ENCODE measurements around the gene KIAA1191.
A peak's percentile ranks its signal among the peaks of the same experiment; 100 is the strongest.
"Not testable (repeated sequence)": the region's sequence is repeated elsewhere in the genome, so short reads cannot be mapped to it uniquely, and the experiment has no call there.

The KIAA1191 gene, protein sequence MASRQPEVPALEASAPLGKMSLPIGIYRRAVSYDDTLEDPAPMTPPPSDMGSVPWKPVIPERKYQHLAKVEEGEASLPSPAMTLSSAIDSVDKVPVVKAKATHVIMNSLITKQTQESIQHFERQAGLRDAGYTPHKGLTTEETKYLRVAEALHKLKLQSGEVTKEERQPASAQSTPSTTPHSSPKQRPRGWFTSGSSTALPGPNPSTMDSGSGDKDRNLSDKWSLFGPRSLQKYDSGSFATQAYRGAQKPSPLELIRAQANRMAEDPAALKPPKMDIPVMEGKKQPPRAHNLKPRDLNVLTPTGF

GRCh38 chr5:176361437-176362232 lies at the start of gene KIAA1191:
TSS of gene KIAA1191 (minus strand) at chr5:176361764. CDS start at chr5:176359508, 2,256 bp downstream.
- DNase-seq: peak; percentile 69

DNA sequence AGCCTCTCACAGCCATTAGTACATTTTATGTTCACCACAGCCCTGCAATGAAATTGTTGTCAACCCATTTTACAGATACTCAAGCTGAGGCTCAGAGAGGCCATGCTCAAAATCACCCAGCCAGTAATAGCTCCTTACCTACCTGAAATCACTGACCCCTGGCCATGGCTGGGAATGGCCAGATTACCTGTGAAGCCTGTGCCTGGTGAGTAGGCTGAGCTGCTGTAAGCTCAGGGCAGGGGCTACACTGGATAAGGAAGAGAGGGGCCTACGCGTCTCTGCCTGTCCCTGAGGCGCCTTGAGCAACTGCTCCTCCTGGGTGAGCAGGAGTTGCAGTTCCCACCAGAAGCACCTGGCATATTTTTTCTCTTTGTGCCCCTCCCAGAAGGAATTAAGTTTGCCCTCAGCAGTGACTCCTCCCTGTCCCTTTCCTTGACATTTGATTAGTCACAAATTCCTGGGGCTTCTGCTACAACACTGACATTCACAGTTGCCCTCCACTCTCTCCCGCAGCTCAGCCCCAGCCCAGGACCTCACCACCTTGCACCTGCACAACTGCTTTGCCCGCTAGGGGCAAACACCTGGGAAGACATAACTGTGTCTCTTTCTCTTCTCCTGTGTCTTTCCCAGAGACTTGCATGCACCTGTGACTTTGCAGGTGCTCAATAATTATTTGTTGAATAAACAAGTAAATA lies 49.1 kb upstream of the KIAA1191 start:
- no peak for DNase-seq

DNA sequence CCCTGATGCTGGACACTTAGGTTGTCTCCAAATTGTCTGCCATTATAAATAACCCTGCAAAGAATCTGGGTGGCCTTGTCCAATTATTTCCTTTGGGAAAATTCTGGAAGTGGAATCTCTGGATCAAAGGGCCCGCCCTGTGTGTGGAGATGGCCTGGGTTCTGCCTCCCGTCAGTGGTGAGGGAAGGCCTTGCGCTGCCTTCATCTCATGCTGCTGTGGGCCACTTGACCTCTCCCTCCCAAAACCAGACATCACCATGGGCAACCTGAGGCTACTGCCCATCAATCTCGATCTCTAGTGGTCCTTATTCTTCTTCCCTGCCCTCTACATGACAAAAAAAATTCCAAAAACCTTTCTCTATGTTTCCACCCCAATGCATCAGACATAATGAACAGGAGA lies 48.2 kb upstream of the KIAA1191 start:
- DNase-seq: no peak

DNA sequence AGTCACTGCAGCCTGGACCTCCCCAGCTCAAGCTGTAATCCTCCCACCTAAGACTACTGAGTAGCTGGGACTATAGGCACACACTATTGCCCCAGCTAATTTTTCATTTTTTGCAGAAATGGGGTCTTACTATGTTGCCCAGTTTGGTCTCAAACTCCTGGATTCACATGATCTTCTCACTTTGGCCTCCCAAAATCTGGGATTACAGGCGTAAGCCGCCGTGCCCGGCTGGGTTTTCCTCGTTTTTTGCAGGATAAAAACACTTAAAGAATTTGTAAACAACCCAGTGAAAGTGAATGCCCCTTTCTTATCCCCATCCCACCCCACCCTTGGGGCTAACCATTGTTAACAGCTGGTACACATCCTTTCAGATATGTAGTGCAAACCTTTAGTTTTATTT lies 47.0 kb upstream of the KIAA1191 start:
- no peak for DNase-seq

DNA sequence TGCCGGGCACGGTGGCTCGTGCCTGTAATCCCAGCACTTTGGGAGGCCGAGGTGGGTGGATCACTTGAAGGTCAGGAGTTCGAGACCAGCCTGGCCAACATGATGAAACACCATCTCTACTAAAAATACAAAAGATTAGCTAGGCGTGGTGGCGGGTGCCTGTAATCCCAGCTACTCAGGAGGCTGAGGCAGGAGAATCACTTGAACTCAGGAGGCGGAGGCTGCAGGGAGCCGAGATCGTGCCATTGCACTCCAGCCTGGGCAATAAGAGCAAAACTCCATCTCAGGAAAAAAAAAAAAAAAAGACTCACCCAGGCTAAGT lies 46.6 kb upstream of the KIAA1191 start:
- DNase-seq: not testable (repeated sequence)

DNA sequence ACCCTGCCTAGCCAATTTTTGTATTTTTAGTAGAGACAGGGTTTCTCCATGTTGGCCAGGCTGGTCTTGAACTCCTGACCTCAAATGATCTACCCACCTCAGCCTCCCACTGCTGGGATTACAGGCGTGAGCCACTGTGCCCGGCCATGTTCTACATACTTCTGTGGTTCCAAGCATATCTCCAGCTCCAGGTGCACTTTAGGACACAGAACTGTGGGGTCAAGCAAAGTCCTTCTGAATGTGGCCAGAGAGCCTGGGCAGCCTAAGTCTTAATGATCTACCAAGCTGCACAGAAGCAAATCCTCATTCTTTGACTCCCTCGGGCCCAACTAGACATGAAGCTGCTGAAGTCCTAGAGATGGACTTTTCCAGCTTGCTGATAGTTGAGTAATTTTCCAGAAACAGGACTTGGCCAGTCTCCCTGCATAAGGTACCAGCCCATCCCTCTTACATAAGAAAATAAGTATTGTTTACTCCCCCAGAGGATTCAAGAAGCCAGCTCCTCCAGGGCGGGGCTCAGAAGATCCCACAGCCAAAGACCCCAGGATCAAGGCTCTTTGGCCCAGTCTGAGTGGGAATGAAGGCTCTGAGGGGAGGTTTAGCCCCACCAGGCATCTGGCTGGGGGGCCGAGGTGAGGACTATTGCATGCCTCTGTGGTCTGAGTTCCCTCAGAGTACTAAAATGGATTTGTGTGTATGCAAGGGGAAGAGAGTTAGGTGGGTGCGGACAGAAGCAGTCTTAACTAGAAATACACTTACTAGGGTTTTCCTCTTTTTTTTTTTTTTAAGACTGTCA lies 46.1 kb upstream of the KIAA1191 start:
- DNase-seq: no peak

DNA sequence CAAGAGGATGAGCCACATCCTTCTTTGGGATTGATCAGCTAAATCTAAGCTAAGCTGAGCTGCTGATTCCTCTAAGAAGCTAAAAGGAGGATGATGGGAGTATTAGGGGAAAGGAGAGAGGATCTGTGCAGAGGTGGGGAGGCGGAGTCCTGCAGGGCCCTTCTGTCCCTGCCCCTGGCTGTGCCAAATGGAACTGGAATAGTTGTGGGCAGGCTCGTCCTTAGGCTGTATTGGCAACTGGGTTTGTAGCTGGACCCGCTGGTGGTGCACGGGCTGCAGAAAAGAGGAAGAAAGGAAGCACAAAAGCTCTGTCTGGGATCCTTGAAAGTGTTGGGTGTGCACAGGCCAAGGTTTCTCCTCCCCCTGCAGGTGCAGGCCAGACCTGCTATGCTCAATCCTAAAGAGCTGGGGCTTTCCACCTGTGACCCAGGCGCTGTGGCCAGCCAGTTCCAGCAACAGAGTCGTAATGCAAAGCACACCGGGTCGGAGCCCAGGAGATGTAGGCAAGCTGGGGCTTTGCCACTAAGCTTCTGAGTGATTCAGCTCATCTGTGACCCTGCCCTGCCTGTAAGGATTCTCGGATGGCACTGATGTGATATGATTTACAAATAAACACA lies 45.0 kb upstream of the KIAA1191 start:
- no peak for DNase-seq

DNA sequence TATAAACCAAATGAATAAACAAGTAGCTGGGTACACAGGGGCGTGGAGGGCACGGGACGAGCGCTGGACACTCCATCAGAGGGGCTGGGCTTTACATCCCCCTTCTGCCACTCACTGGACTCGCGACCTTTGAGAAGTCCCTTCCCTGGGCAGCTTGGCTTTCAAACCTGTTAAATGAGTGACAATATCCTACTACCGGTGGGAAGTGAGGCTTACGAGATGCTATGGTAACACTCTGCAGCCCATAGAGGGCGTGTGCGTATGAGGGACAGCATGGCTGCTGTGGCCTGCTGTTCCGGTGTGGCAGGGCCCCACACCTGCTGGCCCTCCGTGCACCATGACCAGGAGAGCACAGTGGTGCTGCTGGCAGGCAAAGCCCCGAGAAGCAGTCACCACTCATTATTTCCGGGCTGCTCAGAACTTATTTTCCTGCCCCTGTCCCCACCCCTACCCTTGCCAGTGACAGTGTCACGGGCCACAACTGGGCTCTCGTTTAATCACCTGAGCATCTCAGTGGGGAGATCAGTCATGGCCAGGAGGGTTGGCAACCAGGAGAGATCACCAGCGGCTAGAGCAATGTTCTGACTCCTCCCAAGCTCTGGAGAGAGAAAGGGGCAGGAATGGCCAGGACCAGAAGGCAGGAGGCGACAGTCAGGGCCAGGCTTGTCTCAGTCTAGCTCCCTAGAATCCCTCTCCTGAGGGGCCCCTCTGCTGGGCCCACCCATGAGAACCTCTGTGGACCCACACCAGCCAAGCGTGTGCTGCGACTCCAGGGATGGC lies 44.3 kb upstream of the KIAA1191 start:
- DNase-seq: no peak

DNA sequence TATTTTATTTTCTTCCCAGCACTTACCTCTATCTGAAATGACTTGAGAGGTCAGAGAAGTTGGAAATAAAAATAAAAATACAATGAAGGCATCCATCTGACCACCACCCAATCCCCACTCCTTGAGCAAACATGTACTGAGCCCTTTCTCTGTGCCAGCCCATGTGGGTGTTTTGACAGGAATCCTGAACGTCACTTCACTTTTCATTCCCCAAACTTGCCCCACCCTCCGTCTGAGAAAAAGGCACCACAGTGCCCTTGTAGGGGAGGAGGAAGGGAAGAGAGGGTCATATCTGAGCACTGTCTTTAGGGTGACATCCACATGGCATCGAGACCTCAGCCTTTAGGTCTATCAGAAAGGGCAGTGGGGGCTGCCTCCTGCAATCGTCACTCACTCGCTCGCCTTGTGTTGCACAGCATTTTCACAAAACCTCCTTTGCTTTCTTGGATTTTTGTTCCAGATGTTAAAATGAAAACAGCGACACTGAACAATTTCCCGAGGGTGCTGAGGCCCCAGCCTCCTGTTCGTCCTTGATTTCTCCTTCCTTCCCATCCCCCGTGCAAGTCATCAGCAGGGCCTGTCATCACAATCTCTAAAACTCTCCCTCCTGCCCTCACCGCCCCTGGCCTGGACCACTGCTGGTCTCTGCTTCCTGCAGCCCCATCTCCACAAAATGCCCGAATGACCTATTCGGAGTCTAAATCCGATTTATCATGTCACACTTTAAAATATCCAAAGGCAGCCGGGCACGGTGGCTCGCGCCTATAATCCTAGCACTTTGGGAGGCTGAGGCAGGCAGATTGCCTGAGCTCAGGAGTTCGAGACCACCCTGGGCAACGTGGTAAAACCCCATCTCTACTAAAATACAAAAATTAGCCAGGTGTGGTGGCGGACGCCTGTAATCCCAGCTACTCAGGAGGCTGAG lies 40.0 kb upstream of the KIAA1191 start:
- no peak for DNase-seq

DNA sequence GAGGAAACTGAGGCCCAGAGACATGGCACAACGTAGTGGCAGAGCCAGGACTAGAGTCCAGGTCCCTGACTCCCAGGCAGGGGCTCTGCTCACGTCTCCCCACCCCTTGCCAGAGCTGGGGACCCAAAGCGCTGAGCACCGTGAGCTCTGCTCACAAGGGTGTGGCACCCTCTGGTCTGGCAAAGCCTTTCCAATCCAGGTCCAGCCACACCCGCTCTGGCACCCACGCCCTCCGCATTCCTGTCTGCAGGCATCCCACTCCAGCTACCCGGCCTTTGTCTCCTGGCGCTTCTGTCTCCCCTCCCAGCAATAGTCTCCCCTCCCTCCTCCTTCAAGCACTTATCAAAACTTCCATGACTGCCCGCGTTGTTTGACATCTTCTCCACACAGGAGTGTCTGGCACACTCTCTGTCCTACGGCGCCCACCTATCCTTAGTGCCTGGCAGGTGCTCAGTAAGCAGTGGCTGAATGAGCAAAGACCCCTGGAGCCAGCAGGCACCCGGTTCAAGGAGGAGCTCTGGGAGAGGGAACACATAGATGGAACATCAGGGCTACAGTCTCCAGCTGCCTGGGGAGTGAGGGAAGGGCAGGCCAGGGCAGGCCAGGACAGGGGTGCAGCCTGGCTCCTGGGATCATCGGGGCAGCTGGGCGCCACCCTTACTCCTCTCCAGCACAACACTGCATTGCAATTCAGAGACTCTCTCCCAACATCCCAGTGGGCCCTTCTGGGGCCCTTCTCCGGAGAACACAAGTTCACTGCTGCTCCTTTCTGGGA lies 39.0 kb upstream of the KIAA1191 start:
- no peak for DNase-seq

GRCh38 chr5:176397736-176398420 lies 36.3 kb upstream of the KIAA1191 start:
- DNase-seq: no peak

GRCh38 chr5:176396330-176396729 lies 34.8 kb upstream of the KIAA1191 start:
- peak; percentile 10 for DNase-seq

GRCh38 chr5:176394881-176395675 lies 33.5 kb upstream of the KIAA1191 start:
- DNase-seq: no peak

DNA sequence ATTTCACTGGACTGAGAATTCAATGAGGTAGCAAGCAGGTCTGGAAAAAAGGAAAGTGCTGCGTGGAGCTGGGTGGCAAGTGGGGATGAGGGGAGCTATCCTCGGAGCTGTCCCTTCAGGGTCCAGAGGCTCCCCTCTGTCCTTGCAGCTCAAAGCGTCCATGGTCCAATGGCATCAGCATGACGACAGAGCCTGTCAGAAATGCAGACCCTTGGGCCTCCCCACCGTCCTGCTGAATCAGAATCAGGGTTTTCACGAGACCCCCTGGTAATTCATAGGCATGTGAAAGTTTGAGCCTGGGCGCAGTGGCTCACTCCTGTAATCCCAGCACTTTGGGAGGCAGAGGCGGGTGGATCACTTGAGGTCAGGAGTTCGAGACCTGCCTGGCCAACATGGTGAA lies 32.5 kb upstream of the KIAA1191 start:
- DNase-seq: no peak

DNA sequence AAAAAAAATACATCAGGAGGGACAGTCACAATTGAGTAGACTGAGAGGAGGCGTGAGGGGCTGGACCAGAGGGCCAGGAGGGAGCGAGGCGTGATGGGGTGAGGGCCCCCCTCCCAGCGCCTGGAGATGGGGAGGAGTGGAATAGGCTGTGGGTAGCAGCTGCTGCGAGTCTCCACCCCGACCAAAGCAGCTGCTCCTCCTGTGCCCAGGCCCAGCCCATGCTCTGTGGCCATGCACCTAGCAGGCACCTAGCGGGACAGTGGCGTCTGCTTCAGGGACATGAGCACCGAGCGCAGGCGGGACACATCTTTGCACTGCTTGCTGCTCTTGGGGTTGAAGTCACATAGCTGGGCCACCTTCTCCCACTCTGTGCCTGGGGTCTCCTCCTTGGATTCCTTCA lies 31.0 kb upstream of the KIAA1191 start:
- DNase-seq: no peak

- no peak for DNase-seq
Observed at GRCh38 chr5:176391999-176392398, 30.4 kb upstream of the KIAA1191 start.

DNA sequence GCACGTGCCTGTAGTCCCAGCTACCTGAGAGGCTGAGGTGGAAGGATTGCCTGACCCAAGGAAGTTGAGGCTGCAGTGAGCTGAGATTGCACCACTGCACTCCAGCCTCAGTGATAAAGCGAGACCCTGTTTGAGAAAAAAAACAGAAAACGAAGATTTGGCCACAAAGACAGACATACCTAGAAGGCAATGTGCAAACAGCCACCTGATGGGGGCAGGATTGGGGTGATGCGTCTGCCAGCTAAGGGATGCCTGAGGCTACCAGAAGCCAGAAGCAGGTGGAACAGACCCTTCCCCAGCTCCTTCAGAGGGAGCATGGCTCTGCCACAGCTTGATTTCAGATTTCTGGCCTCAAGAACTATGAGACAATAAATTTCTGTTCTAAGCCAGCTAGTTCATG lies 29.9 kb upstream of the KIAA1191 start:
- DNase-seq: no peak
